ENCODE measurements around the gene GK. TPM values are rescaled to one million over a fixed set of nuclear protein-coding genes. Genes with fewer than 3 reads are reported as not detected.
"Not testable (repeated sequence)": the region's sequence is repeated elsewhere in the genome, so short reads cannot be mapped to it uniquely, and the experiment has no call there.

The GK gene
- total RNA-seq, 2 experiments from 2014 or later = 12.5 to 13.2 TPM

GRCh38 chrX:30762755-30763154, 109.5 kb downstream of the GK start:
- POLR2A ChIA-PET = no interaction called here
- no peak overlapping the region for H3K27ac Mint-ChIP-seq
- H3K36me3 Mint-ChIP-seq = no peaks in the 10 kb centered on the region
- H3K4me3 Mint-ChIP-seq = no peak overlapping the region
- no peaks in the 10 kb centered on the region for H3K4me1 Mint-ChIP-seq
- no peaks in the 10 kb centered on the region for H3K27me3 Mint-ChIP-seq
- ATAC-seq (ENCODE audit: low read depth) = no peak
- H3K9me3 Mint-ChIP-seq = peaks cover 2% of the 10 kb centered on the region
- no peak for DNase-seq

DNA sequence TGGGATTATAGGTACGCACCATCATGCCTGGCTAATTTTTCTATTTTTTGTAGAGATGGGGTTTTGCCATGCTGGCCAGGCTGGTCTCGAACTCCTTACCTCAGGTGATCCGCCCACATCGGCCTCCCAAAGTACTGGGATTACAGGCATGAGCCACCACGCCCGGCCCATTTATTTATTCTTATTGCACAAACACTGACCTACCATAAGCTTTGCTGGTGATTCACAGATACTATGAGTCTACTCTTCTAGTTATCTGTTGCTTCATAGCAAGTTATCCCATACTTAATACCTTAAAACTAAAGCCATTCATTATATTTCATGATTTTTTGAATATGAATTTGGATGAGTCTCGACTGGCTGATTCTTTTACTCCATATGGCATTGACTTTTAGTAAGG, 120.5 kb downstream of the GK start:
- H3K4me3 Mint-ChIP-seq; H3K27me3 Mint-ChIP-seq; POLR2A ChIA-PET; H3K4me1 Mint-ChIP-seq; H3K27ac Mint-ChIP-seq; H3K9me3 Mint-ChIP-seq; DNase-seq; ATAC-seq (ENCODE audit: low read depth); H3K36me3 Mint-ChIP-seq: not testable (repeated sequence)

- Mint-ChIP-seq H3K9me3 (peaks cover 2% of the 10 kb centered on the region), H3K4me3 (no peak overlapping the region), H3K36me3 (no peaks in the 10 kb centered on the region), H3K27ac (no peak overlapping the region), H3K4me1 (no peaks in the 10 kb centered on the region), H3K27me3 (no peaks in the 10 kb centered on the region)
- POLR2A ChIA-PET = no interaction called here
- ATAC-seq (ENCODE audit: low read depth) = no peak
- no peak for DNase-seq
These were observed 124.4 kb downstream of the GK start for GRCh38 chrX:30777575-30777974.

- H3K36me3 Mint-ChIP-seq = no peaks in the 10 kb centered on the region
- peaks cover 2% of the 10 kb centered on the region for H3K9me3 Mint-ChIP-seq
- ATAC-seq (ENCODE audit: low read depth) (no peak), DNase-seq (no peak)
- no peak overlapping the region for H3K27ac Mint-ChIP-seq
- H3K4me3 Mint-ChIP-seq = no peak overlapping the region
- H3K27me3 Mint-ChIP-seq = no peaks in the 10 kb centered on the region
- no peaks in the 10 kb centered on the region for H3K4me1 Mint-ChIP-seq
- POLR2A ChIA-PET = no interaction called here
These were observed 126.3 kb downstream of the GK start for GRCh38 chrX:30779453-30780030.

Other genes with a start within 250 kb of the GK start
- 1 to 10 TPM; 2.6 to 3.1 TPM for gene TASL, start 75.7 kb upstream of the GK start, total RNA-seq
- 10 to 100 TPM; 17.3 to 20.7 TPM for gene TAB3, start 235.8 kb downstream of the GK start, total RNA-seq

All from activated naive CD8-positive, alpha-beta T cell treated with anti-CD3 and anti-CD28 coated beads, Interleukin-2, amount 10 ng/mL, durations not matched to agents 7 days and 5 days (primary cell).